Left ventricle myocardium superior (tissue), 1 donor: ENCODE measurements around the gene USP46. TPM values are rescaled to one million over a fixed set of nuclear protein-coding genes. Genes with fewer than 3 reads are reported as not detected.
A peak's percentile ranks its signal among the peaks of the same experiment; 100 is the strongest.

Experiments
- ATAC-seq: fragments of 200-7000 bp; cut with Tn5 transposase; one replicate; pipeline ENCODE4 v1.9.1; 2020; ENCODE audit warnings: mild to moderate bottlenecking, moderate library complexity
- DNase-seq: peaks from one replicate; pipeline ENCODE4 v3.0.0-alpha.2; 2020
- intact Hi-C: fragments of 100-400 bp; cut with micrococcal nuclease; formaldehyde crosslinking; loops from one replicate; pipeline ENCODE4 v1.11.0; 2022
- total RNA-seq: library from RNA; stranded (reverse); fragmentation: NEBNext Ultra II Directional; extraction: Animal tissue kit (Norgen Biotek cat#: 25700); gene quantifications from one replicate; pipeline ENCODE4 v1.2.1, GENCODE V29; 2021
- donor health status: DM: no; HTN: yes; CAD: no; lungs with severe emphysema.

USP46 gene
- total RNA-seq, 1 donor from 2014 or later, result 61.1 TPM

DNA sequence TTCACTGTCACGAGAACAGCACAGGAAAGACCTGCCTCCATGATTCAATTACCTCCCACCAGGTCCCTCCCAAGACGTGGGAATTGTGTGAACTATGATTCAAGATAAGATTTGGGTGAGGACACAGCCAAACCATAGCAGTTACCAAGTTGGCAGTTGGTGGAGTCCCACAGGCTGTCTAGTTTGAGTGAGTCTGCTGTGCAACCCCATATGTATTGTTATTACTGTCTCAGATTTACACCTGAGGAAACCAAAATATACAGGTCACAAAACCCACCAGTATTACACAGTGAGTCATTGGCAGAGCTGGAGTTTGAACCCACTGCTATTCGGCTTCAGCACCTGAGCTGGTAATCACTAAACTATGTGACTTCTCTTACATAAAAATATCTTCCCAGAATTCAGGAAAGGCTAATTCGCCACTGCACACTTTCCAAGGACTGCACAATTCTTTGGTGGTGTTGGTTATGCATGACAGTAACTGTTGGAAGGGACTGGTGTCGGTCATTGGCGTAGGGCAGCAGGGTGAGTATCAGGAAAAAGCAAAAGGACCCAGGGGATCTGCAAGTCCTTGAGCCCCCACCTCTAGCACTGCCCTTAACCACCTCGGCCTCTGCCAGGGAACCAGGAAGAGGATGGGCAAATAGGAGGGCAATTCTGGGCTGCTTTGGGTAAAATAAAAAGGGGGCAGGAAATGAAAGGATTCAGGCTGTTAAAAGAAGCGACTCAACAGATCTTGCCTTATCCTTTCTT is 110.1 kb downstream of the USP46 start:
- intact Hi-C loops, result loop anchor here (5.0 kb wide), 2 partner anchors 113 to 433 kb away; no protein-coding TSS in a partner anchor
- ATAC-seq (no peak), DNase-seq (no peak)

DNA sequence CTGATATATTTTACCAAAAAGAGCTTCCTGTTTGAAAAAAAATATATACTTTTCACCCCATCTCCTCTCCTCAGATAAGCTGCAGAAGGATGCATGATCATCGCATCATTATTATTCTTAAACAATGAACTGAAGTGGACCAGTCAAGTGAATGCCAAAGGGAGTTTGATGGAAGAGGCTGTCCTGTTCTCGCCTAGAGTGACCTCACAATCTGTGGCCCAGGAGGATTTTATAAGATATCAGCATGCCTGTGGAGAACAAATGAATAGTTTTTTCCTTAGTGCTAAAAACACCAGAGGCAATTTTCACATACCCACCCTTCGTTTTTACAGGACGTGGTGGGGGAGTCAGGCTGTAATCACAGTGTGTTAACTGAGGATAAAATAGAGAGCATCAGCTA is 112.7 kb downstream of the USP46 start:
- intact Hi-C loops, result loop anchor here (5.0 kb wide), 2 partner anchors 116 to 436 kb away; no protein-coding TSS in a partner anchor
- ATAC-seq, result peak; percentile 82
- DNase-seq, result no peak

GRCh38 chr4:52545099-52546069 is 113.7 kb downstream of the USP46 start:
- intact Hi-C loops, result loop anchor here (5.0 kb wide), 2 partner anchors 117 to 437 kb away; no protein-coding TSS in a partner anchor
- ATAC-seq, result peak; percentile 75
- DNase-seq, result peak; percentile 82

Other genes with a start within 250 kb of the USP46 start
- gene ERVMER34-1, start 92.1 kb upstream of the USP46 start, total RNA-seq, result 7.2 TPM
- 4.1 TPM for gene RASL11B, start 203.0 kb upstream of the USP46 start, total RNA-seq